H1 (cell line): ENCODE measurements around the gene SV2A. TPM values are rescaled to one million over a fixed set of nuclear protein-coding genes. Genes with fewer than 3 reads are reported as not detected.

Experiments
- CTCF ChIA-PET: fragments of 300-600 bp; sonication (Branson Sonifier 250); formaldehyde crosslinking; loops from one replicate; lab custom pipeline; 2021; ENCODE audit not compliant: partially characterized antibody; lab: Charles Lee
- POLR2A ChIA-PET: fragments of 300-600 bp; sonication (Branson Sonifier 250); formaldehyde crosslinking; loops from one replicate; lab custom pipeline; 2021; ENCODE audit warnings: inconsistent platforms; ENCODE audit not compliant: partially characterized antibody; lab: Charles Lee
- DNase-seq, 2 experiments: peaks; one replicate each; pipeline versions ENCODE4 v3.0.0 to v3.0.0-alpha.2; 2010 to 2022; ENCODE audit warnings: low spot score in 2 of 2, low read depth in 1 of 2, mixed read lengths in 1 of 2
- FAIRE-seq: peaks from 2 replicates; lab custom pipeline; 2011; peaks lifted over from hg19 to GRCh38; lab: Jason Lieb, UNC
- H2AFZ ChIP-seq: 2 replicates; pipeline ENCODE4 v1.8.1; 2012; ENCODE audit warnings: low read length, inconsistent platforms
- H2AK5ac ChIP-seq: 2 replicates; pipeline ENCODE4 v1.6.1; 2013; ENCODE audit warnings: low read depth, low read length
- H2BK120ac ChIP-seq: replicated peaks from 2 replicates; pipeline ENCODE3; 2013; ENCODE audit warnings: low read depth, low read length, inconsistent platforms
- H2BK12ac ChIP-seq: 2 replicates; pipeline ENCODE4 v1.6.1; 2013; ENCODE audit warnings: low read depth, low read length
- H2BK15ac ChIP-seq: 2 replicates; pipeline ENCODE4 v1.6.1; 2013; ENCODE audit warnings: low read length
- H2BK20ac ChIP-seq: 2 replicates; pipeline ENCODE4 v1.6.1; 2013; ENCODE audit warnings: low read length
- H2BK5ac ChIP-seq: 2 replicates; pipeline ENCODE4 v1.6.1; 2013; ENCODE audit warnings: low read depth, low read length
- H3K14ac ChIP-seq: 2 replicates; pipeline ENCODE4 v1.6.1; 2013; ENCODE audit warnings: inconsistent platforms; ENCODE audit not compliant: insufficient read length
- H3K18ac ChIP-seq: 2 replicates; pipeline ENCODE4 v1.6.1; 2013; ENCODE audit warnings: low read length; ENCODE audit errors: extremely low read depth
- H3K23ac ChIP-seq: 2 replicates; pipeline ENCODE4 v1.6.1; 2013; ENCODE audit warnings: inconsistent platforms; ENCODE audit not compliant: insufficient read length
- H3K23me2 ChIP-seq: 2 replicates; pipeline ENCODE4 v1.6.1; 2013; ENCODE audit warnings: low read depth, low read length
- H3K27ac ChIP-seq: 2 replicates; pipeline ENCODE4 v1.6.1; 2011; ENCODE audit warnings: low read depth, low read length, inconsistent platforms
- H3K27me3 ChIP-seq, 4 experiments: replicated peaks in 1 of 4; 1 replicate in 1 of 4; 2 replicates in 3 of 4; pipeline versions ENCODE4 v1.6.1 to v1.8.1; 2011 to 2013; ENCODE audit warnings: low read length in 3 of 4, mild to moderate bottlenecking in 3 of 4, inconsistent platforms in 2 of 4, mixed read lengths in 2 of 4, moderate library complexity in 1 of 4; ENCODE audit not compliant: control insufficient read depth in 3 of 4, insufficient read depth in 3 of 4; ENCODE audit errors: extremely low read depth in 1 of 4
- H3K36me3 ChIP-seq, 4 experiments: 2 replicates each; pipeline versions ENCODE4 v1.6.1 to v1.8.1; 2011 to 2013; ENCODE audit warnings: mild to moderate bottlenecking in 4 of 4, low read length in 3 of 4, moderate library complexity in 2 of 4, control low read depth in 1 of 4, inconsistent platforms in 1 of 4; ENCODE audit not compliant: insufficient read depth in 4 of 4, control insufficient read depth in 2 of 4
- H3K4ac ChIP-seq: replicated peaks from 2 replicates; pipeline ENCODE3; 2013; ENCODE audit warnings: low read length, low read depth, mixed read lengths, inconsistent platforms; ENCODE audit not compliant: insufficient read length
- H3K4me1 ChIP-seq, 4 experiments: replicated peaks in 1 of 4; 1 replicate in 1 of 4; 2 replicates in 3 of 4; pipeline versions ENCODE4 v1.6.1 to v1.8.1; 2011 to 2013; ENCODE audit warnings: low read length in 3 of 4, inconsistent platforms in 2 of 4, mixed read lengths in 1 of 4; ENCODE audit not compliant: insufficient read depth in 4 of 4, control insufficient read depth in 3 of 4
- H3K4me2 ChIP-seq, 2 experiments: 2 replicates each; pipeline versions ENCODE4 v1.6.1 to v1.8.1; 2011 to 2013; ENCODE audit warnings: low read depth in 2 of 2, low read length in 2 of 2, control low read depth in 1 of 2, inconsistent platforms in 1 of 2, mild to moderate bottlenecking in 1 of 2; ENCODE audit not compliant: insufficient read depth in 1 of 2
- H3K4me3 ChIP-seq, 4 experiments: fragments of 200-600, 300-600 bp in 1 of 4; sonication (generic), shearing (Covaris generic), sonication (Bioruptor Twin) in 1 of 4; 2 replicates each; pipeline versions ENCODE4 v1.5.1 to v1.8.1; 2011 to 2016; ENCODE audit warnings: low read length in 4 of 4, low read depth in 3 of 4, control low read depth in 2 of 4, inconsistent platforms in 2 of 4, mild to moderate bottlenecking in 2 of 4, mixed read lengths in 1 of 4, moderate library complexity in 1 of 4; ENCODE audit not compliant: insufficient read depth in 2 of 4; ENCODE audit errors: extremely low read depth in 1 of 4
- H3K56ac ChIP-seq: replicated peaks from 2 replicates; pipeline ENCODE3; 2013; ENCODE audit warnings: low read depth, mild to moderate bottlenecking, mixed read lengths, low read length, inconsistent platforms; ENCODE audit not compliant: insufficient read length
- H3K79me1 ChIP-seq: 2 replicates; pipeline ENCODE4 v1.6.1; 2013; ENCODE audit warnings: low read depth, low read length, control low read depth
- H3K79me2 ChIP-seq, 2 experiments: 2 replicates each; pipeline versions ENCODE4 v1.6.1 to v1.8.1; 2012 to 2013; ENCODE audit warnings: low read length in 2 of 2, mild to moderate bottlenecking in 2 of 2, inconsistent platforms in 1 of 2; ENCODE audit not compliant: insufficient read depth in 2 of 2, control insufficient read depth in 1 of 2
- H3K9ac ChIP-seq, 4 experiments: replicated peaks in 1 of 4; 1 replicate in 1 of 4; 2 replicates in 3 of 4; pipeline versions ENCODE4 v1.6.1 to v1.8.1; 2011 to 2013; ENCODE audit warnings: low read depth in 3 of 4, low read length in 3 of 4, control low read depth in 2 of 4, mild to moderate bottlenecking in 2 of 4, moderate library complexity in 2 of 4, inconsistent platforms in 1 of 4; ENCODE audit errors: extremely low read depth in 1 of 4
- H3K9me3 ChIP-seq, 2 experiments: 2 replicates each; pipeline versions ENCODE4 v1.6.1 to v1.8.1; 2012 to 2013; ENCODE audit warnings: mild to moderate bottlenecking in 2 of 2, moderate library complexity in 2 of 2, control low read depth in 1 of 2, inconsistent platforms in 1 of 2, low read depth in 1 of 2, low read length in 1 of 2, mixed read lengths in 1 of 2; ENCODE audit not compliant: insufficient read depth in 2 of 2
- H4K20me1 ChIP-seq, 2 experiments: replicated peaks in 1 of 2; 2 replicates each; pipeline versions ENCODE3 to v1.8.1; 2011 to 2013; ENCODE audit warnings: inconsistent platforms in 2 of 2, low read length in 2 of 2, mild to moderate bottlenecking in 1 of 2; ENCODE audit not compliant: insufficient read depth in 2 of 2, control insufficient read depth in 1 of 2
- H4K5ac ChIP-seq: 2 replicates; pipeline ENCODE4 v1.6.1; 2013; ENCODE audit warnings: low read length, low read depth, mixed read lengths, inconsistent platforms; ENCODE audit not compliant: insufficient read length
- H4K8ac ChIP-seq: 2 replicates; pipeline ENCODE4 v1.8.0; 2013; ENCODE audit warnings: mild to moderate bottlenecking, moderate library complexity, low read length, inconsistent platforms; ENCODE audit not compliant: insufficient read depth; ENCODE audit errors: extremely low read depth
- H4K91ac ChIP-seq: replicated peaks from 2 replicates; pipeline ENCODE3; 2013; ENCODE audit warnings: low read length, mixed read lengths, inconsistent platforms; ENCODE audit not compliant: insufficient read length
- KDM5A ChIP-seq: fragments of 200-600 bp; IDR thresholded peaks from 2 replicates; pipeline ENCODE4 v1.7.1; 2012; ENCODE audit warnings: mild to moderate bottlenecking, low read length, inconsistent platforms, mixed read lengths
- WGBS, 2 experiments: shearing (Covaris generic) in 1 of 2; methylation state at CpG; one replicate each; pipeline versions ENCODE4 v1.1.6 to v1.1.7; 2013 to 2015; ENCODE audit warnings: low lambda C conversion rate in 2 of 2, mixed read lengths in 2 of 2, inconsistent platforms in 1 of 2, low coverage in 1 of 2, missing lambda C conversion rate in 1 of 2; ENCODE audit not compliant: insufficient replicate concordance in 2 of 2, insufficient coverage in 1 of 2, insufficient read length in 1 of 2; ENCODE audit errors: extremely low coverage in 1 of 2, missing lambda C conversion rate in 1 of 2; 5-methylcytosine and 5-hydroxymethylcytosine counted together
- polyA plus RNA-seq, 7 experiments: library from polyadenylated mRNA; depleted of rRNA in 3 of 7; stranded (reverse) in 5 of 7; unstranded in 2 of 7; fragments of >200 nt in 5 of 7; fragments of 200-250 nt in 2 of 7; gene quantifications; 1 replicate in 5 of 7; 2 replicates in 1 of 7; 4 replicates in 1 of 7; pipeline versions ENCODE4 v1.2.1 to v1.2.3, GENCODE V29; 2011 to 2013; ENCODE audit warnings: missing spikeins in 2 of 7, mixed read lengths in 2 of 7
- total RNA-seq: library from RNA; stranded (reverse); fragmentation: NEBNext Ultra II Directional; extraction: Animal tissue kit (Norgen Biotek cat#: 25700); gene quantifications from 2 replicates; pipeline ENCODE4 v1.2.1, GENCODE V29; 2021

The SV2A gene
- total and polyA plus RNA-seq, 2 of the 8 experiments (the other 6 are each of a cell fraction or from before 2014, with no cell fraction given) = 41.8 to 51.8 TPM

DNA sequence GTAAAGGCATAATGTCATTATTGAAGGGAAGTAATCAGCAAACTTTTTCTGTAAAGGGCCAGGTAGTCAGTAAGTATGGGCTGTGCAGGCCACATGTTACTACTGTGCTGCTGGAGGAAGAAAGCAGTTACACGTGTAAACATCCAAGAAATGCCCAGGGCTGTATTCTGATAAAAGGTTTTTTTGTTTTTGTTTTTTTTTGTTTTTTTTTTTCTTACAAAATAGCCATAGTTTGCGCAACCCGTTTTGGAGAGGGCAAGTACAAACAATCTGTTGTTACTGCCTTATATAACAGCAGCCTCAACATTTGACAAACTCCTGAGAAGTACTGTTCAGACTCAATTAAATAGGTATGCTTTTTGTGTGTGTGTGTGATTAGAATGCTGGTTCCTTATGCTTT, 45.7 kb upstream of the SV2A start:
- Histone ChIP-seq H3K23me2 (no peaks in the 10 kb centered on the region), H3K4ac (no peak overlapping the region), H3K56ac (no peak overlapping the region), H3K9ac (no peak overlapping the region), H3K79me2 (no peaks in the 10 kb centered on the region), H4K8ac (no peak overlapping the region), H2AFZ (no peak overlapping the region), H3K9me3 (peaks cover 11 to 13% of the 10 kb centered on the region in 2 experiments; a peak in 3 of 4 replicates), H2BK20ac (no peak overlapping the region), H4K91ac (no peak overlapping the region), H3K36me3 (peaks cover 14 to 53% (median 33%) of the 10 kb centered on the region in 4 experiments), H2BK120ac (no peak overlapping the region), H3K4me1 (no peaks in the 10 kb centered on the region), H3K27me3 (no peaks in the 10 kb centered on the region), H3K79me1 (no peaks in the 10 kb centered on the region), H4K20me1 (no peaks in the 10 kb centered on the region), H3K14ac (no peak overlapping the region), H2BK15ac (no peak overlapping the region), H2BK12ac (no peak overlapping the region), H3K18ac (no peak overlapping the region), H2AK5ac (no peak overlapping the region), H3K4me3 (no peak overlapping the region), H3K23ac (no peak overlapping the region), H2BK5ac (no peak overlapping the region), H3K4me2 (no peak overlapping the region), H4K5ac (no peak overlapping the region), H3K27ac (no peak overlapping the region)
- CTCF ChIA-PET = interaction anchor here (0.8 to 1.9 kb wide), 3 partner anchors 74 to 217 kb away, joined by 3 to 7 read pairs (median 7); no protein-coding TSS in a partner anchor
- POLR2A ChIA-PET = interaction anchor here (1.4 to 1.8 kb wide), 2 partner anchors 9 to 77 kb away, joined by 3 to 6 read pairs; a partner anchor contains a TSS
- 96% methylated on average over 3 of the region's 3 CpGs; no CpG with 5 or more reads in 1 of the 2 experiments for WGBS, 2 experiments
- DNase-seq (no peak), FAIRE-seq (no peak)
- no peak for TF ChIP-seq KDM5A
